ENCODE data around the gene EHBP1L1.

The EHBP1L1 gene

DNA sequence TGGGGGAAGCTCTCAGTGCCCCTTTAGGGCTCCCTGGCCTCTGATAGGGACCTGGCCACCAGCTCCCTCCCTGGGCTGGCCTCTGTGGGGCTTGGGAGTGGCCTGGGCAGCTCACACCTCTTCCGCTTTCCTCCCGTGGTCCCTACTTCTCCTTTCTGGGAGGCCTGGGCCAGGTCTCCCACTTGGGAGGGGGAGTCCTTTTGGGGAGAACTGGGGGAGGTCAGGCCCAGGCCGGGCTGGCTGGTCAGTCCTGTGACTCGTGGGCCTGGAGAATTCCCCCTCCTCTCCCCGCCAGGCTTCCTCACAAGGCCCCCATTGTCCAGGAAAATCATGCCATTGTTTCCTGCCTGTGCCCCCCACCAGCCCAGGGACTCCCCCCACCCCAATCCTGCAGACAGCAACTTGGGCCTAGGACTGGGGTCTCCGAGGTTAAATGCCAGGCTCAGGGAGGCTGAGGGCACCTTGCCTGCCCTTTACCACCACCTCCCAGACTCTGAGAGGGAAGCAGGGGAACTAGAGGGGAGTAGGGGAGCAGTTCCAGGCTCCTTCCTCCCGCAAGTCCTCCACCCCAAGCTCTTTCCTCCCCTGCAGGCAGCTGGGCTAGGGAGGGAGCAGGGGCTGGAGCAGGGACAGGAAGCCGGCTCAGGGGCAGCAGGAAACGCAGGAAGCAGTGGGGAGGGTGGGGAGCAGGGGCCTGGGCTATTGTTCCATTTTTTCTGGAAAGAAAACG lies 35.3 kb downstream of the EHBP1L1 start:
- ATAC-seq, result no peak
- TF ChIP-seq TOX (CRISPR knock-in tag; IDR thresholded peaks at IDR 0.05; ENCODE audit: borderline replicate concordance) (no peak), ISL1 (CRISPR knock-in tag; IDR thresholded peaks at IDR 0.05) (no peak), ZFP3 (CRISPR knock-in tag; IDR thresholded peaks at IDR 0.05) (no peak), CSRNP3 (CRISPR knock-in tag; IDR thresholded peaks at IDR 0.05) (no peak), ZNF70 (CRISPR knock-in tag; IDR thresholded peaks at IDR 0.05) (no peak), SNAI2 (CRISPR knock-in tag; IDR thresholded peaks at IDR 0.05) (no peak), CSDC2 (CRISPR knock-in tag; IDR thresholded peaks at IDR 0.05) (no peak), ZNF8 (CRISPR knock-in tag; IDR thresholded peaks at IDR 0.05) (no peak), ARNTL (CRISPR knock-in tag; IDR thresholded peaks at IDR 0.05; ENCODE audit: borderline replicate concordance, low read depth) (no peak), ZC3H10 (CRISPR knock-in tag; IDR thresholded peaks at IDR 0.05) (no peak), ESRRG (CRISPR knock-in tag; IDR thresholded peaks at IDR 0.05) (no peak), PPARA (CRISPR knock-in tag; IDR thresholded peaks at IDR 0.05; ENCODE audit: borderline replicate concordance) (no peak), POU6F1 (CRISPR knock-in tag; IDR thresholded peaks at IDR 0.05; ENCODE audit: borderline replicate concordance, low read depth) (no peak), ZNF565 (CRISPR knock-in tag; conservative IDR thresholded peaks at IDR 0.05; ENCODE audit: low read depth) (no peak), GLIS3 (CRISPR knock-in tag; IDR thresholded peaks at IDR 0.05) (no peak), TCF4 (CRISPR knock-in tag; IDR thresholded peaks at IDR 0.05; ENCODE audit: borderline replicate concordance) (no peak)
- TF ChIP-seq, protein P1, sequence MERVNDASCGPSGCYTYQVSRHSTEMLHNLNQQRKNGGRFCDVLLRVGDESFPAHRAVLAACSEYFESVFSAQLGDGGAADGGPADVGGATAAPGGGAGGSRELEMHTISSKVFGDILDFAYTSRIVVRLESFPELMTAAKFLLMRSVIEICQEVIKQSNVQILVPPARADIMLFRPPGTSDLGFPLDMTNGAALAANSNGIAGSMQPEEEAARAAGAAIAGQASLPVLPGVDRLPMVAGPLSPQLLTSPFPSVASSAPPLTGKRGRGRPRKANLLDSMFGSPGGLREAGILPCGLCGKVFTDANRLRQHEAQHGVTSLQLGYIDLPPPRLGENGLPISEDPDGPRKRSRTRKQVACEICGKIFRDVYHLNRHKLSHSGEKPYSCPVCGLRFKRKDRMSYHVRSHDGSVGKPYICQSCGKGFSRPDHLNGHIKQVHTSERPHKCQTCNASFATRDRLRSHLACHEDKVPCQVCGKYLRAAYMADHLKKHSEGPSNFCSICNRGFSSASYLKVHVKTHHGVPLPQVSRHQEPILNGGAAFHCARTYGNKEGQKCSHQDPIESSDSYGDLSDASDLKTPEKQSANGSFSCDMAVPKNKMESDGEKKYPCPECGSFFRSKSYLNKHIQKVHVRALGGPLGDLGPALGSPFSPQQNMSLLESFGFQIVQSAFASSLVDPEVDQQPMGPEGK (CRISPR knock-in tag; IDR thresholded peaks at IDR 0.05; ENCODE audit: borderline replicate concordance), result no peak
- TF ChIP-seq, protein P2, sequence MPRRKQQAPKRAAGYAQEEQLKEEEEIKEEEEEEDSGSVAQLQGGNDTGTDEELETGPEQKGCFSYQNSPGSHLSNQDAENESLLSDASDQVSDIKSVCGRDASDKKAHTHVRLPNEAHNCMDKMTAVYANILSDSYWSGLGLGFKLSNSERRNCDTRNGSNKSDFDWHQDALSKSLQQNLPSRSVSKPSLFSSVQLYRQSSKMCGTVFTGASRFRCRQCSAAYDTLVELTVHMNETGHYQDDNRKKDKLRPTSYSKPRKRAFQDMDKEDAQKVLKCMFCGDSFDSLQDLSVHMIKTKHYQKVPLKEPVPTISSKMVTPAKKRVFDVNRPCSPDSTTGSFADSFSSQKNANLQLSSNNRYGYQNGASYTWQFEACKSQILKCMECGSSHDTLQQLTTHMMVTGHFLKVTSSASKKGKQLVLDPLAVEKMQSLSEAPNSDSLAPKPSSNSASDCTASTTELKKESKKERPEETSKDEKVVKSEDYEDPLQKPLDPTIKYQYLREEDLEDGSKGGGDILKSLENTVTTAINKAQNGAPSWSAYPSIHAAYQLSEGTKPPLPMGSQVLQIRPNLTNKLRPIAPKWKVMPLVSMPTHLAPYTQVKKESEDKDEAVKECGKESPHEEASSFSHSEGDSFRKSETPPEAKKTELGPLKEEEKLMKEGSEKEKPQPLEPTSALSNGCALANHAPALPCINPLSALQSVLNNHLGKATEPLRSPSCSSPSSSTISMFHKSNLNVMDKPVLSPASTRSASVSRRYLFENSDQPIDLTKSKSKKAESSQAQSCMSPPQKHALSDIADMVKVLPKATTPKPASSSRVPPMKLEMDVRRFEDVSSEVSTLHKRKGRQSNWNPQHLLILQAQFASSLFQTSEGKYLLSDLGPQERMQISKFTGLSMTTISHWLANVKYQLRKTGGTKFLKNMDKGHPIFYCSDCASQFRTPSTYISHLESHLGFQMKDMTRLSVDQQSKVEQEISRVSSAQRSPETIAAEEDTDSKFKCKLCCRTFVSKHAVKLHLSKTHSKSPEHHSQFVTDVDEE (CRISPR knock-in tag; IDR thresholded peaks at IDR 0.05), result no peak
- TF ChIP-seq, protein P3, sequence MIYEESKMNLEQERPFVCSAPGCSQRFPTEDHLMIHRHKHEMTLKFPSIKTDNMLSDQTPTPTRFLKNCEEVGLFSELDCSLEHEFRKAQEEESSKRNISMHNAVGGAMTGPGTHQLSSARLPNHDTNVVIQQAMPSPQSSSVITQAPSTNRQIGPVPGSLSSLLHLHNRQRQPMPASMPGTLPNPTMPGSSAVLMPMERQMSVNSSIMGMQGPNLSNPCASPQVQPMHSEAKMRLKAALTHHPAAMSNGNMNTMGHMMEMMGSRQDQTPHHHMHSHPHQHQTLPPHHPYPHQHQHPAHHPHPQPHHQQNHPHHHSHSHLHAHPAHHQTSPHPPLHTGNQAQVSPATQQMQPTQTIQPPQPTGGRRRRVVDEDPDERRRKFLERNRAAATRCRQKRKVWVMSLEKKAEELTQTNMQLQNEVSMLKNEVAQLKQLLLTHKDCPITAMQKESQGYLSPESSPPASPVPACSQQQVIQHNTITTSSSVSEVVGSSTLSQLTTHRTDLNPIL (CRISPR knock-in tag; IDR thresholded peaks at IDR 0.05; ENCODE audit: low read depth), result no peak

DNA sequence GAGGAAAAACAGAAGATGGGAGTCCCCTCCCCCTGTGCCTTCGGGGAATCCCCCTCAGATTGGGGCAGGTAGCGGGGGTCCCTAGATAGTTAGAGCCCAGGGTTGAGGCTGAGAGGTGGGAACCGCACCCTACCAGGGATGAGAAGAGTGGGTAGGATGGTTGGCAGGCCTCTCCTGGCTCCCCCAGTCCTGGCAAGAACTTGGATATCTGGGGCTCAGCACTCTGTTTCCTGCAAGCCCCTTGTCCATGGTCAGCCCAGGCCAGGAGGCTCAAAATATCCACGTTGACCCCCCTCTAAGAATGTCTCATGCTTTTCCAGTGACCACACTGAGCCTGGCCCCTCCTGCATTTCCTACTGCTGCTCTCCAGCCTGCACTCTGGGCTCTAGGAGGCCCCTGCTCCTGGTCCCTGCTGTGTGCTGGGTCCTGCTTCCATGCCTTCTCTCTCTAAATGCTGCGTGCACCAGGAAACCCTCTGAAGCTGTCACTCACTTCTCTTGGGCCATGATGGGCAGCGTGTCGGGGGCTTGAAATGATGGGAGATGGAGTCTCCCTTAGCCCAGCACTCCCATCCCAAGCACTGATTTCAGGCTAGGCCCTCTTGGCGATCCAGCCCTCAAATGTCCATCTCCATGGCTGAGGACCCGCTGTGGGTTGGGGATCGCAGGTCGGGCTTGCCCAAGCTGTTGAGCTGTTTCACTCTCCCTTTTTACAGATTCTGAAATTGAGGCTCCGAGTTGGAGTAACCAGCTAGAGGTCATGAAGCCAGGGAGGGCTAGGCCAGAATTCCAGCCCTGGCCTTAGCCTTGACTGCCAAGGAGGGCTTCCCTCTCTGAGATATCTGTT lies 36.1 kb downstream of the EHBP1L1 start:
- TF ChIP-seq TOX (CRISPR knock-in tag; IDR thresholded peaks at IDR 0.05; ENCODE audit: borderline replicate concordance) (no peak), ZFP30 (CRISPR knock-in tag; IDR thresholded peaks at IDR 0.05) (no peak), TCF4 (CRISPR knock-in tag; IDR thresholded peaks at IDR 0.05; ENCODE audit: borderline replicate concordance) (no peak), CSRNP3 (CRISPR knock-in tag; IDR thresholded peaks at IDR 0.05) (no peak), ISL1 (CRISPR knock-in tag; IDR thresholded peaks at IDR 0.05) (no peak)
- ATAC-seq, result no peak
